Left lung (tissue), 10 donors: ENCODE data around the gene RCOR3. TPM values are rescaled to one million over a fixed set of nuclear protein-coding genes. Genes with fewer than 3 reads are reported as not detected.

Source experiments
- ATAC-seq: fragments of 200-7000 bp; cut with Tn5 transposase; one replicate; pipeline ENCODE4 v1.9.1; 2020; ENCODE audit warnings: moderate library complexity
- DNase-seq, 4 donors: peaks; one replicate each; pipeline ENCODE4 v3.0.0-alpha.2; 2013 to 2020
- H3K27ac ChIP-seq, 2 donors: fragments of 200-600 bp; sonication (generic) in 1 of 2; one replicate each; pipeline versions ENCODE4 v1.5.0 to v1.8.0; 2020 to 2021
- H3K27me3 ChIP-seq, 2 donors: fragments of 200-600 bp; sonication (generic) in 1 of 2; one replicate each; pipeline versions ENCODE4 v1.5.0 to v1.8.0; 2020 to 2021
- H3K36me3 ChIP-seq, 2 donors: fragments of 200-600 bp; sonication (generic) in 1 of 2; one replicate each; pipeline versions ENCODE4 v1.5.0 to v1.8.0; 2020 to 2021
- H3K4me1 ChIP-seq, 2 donors: fragments of 200-600 bp; one replicate each; pipeline ENCODE4 v1.8.0; 2021
- H3K4me3 ChIP-seq, 2 donors: fragments of 200-600 bp; sonication (generic) in 1 of 2; one replicate each; pipeline versions ENCODE4 v1.5.0 to v1.8.0; 2020 to 2021; ENCODE audit warnings: mild to moderate bottlenecking in 1 of 2
- H3K9me3 ChIP-seq, 2 donors: fragments of 200-600 bp; sonication (generic) in 1 of 2; one replicate each; pipeline versions ENCODE4 v1.5.0 to v1.8.0; 2020 to 2021
- intact Hi-C, 2 donors: fragments of 100-400 bp; cut with DNase I; formaldehyde crosslinking; loops; one replicate each; pipeline versions ENCODE4 v1.11.2 to v1.14.2; 2022
- polyA plus RNA-seq, 6 donors: library from polyadenylated mRNA; unstranded; fragments of 120-200 nt; gene quantifications; one replicate each; pipeline ENCODE4 v1.2.1, GENCODE V29; 2013; ENCODE audit not compliant: insufficient read length in 6 of 6
- total RNA-seq, 2 donors: library from RNA; stranded (reverse); fragmentation: NEBNext Ultra II Directional; extraction: Animal tissue kit (Norgen Biotek cat#: 25700); gene quantifications; one replicate each; pipeline ENCODE4 v1.2.1, GENCODE V29; 2021
- TF ChIP-seq, protein P1 (sequence below), 2 donors: fragments of 200-600 bp; sonication (generic) in 1 of 2; IDR thresholded peaks; one replicate each; pipeline versions ENCODE4 v1.5.0 to v1.8.0; 2021; ENCODE audit warnings: antibody characterized with exemption in 2 of 2
- donor health status: DM: no; HTN: yes; CAD: no.
- donor health status: DM: no; HTN: no; CAD: no.

Gene RCOR3
- total and polyA plus RNA-seq, 8 donors = 44.5 to 113 (median 95.0) TPM

- no peaks in the 10 kb centered on the region for H3K9me3 ChIP-seq
- H3K27me3 ChIP-seq = no peaks in the 10 kb centered on the region
- DNase-seq (no peak), ATAC-seq (no peak)
- intact Hi-C loops = no loop called here
- TF ChIP-seq, protein P1, sequence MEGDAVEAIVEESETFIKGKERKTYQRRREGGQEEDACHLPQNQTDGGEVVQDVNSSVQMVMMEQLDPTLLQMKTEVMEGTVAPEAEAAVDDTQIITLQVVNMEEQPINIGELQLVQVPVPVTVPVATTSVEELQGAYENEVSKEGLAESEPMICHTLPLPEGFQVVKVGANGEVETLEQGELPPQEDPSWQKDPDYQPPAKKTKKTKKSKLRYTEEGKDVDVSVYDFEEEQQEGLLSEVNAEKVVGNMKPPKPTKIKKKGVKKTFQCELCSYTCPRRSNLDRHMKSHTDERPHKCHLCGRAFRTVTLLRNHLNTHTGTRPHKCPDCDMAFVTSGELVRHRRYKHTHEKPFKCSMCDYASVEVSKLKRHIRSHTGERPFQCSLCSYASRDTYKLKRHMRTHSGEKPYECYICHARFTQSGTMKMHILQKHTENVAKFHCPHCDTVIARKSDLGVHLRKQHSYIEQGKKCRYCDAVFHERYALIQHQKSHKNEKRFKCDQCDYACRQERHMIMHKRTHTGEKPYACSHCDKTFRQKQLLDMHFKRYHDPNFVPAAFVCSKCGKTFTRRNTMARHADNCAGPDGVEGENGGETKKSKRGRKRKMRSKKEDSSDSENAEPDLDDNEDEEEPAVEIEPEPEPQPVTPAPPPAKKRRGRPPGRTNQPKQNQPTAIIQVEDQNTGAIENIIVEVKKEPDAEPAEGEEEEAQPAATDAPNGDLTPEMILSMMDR (IDR thresholded peaks at IDR 0.05) = no peak
- peaks cover 0 to 24% of the 10 kb centered on the region in 2 donors for H3K36me3 ChIP-seq
- H3K4me3 ChIP-seq = no peak overlapping the region
- H3K27ac ChIP-seq = no peak overlapping the region
- H3K4me1 ChIP-seq = peaks cover 0 to 9% of the 10 kb centered on the region in 2 donors
These were observed 8.2 kb downstream of the RCOR3 start for GRCh38 chr1:211267204-211267857.

GRCh38 chr1:211279340-211279739, 20.2 kb downstream of the RCOR3 start:
- no peak overlapping the region for H3K27ac ChIP-seq
- H3K9me3 ChIP-seq = no peaks in the 10 kb centered on the region
- no peaks in the 10 kb centered on the region for H3K27me3 ChIP-seq
- no peak for ATAC-seq
- DNase-seq = no peak
- H3K36me3 ChIP-seq = peaks cover 0 to 81% of the 10 kb centered on the region in 2 donors
- no peak overlapping the region for H3K4me3 ChIP-seq
- intact Hi-C loops = no loop called here
- TF ChIP-seq, protein P1 (IDR thresholded peaks at IDR 0.05) = no peak
- H3K4me1 ChIP-seq = no peaks in the 10 kb centered on the region

- ATAC-seq (no peak), DNase-seq (no peak)
- Histone ChIP-seq H3K27ac (no peak overlapping the region), H3K4me1 (no peaks in the 10 kb centered on the region), H3K27me3 (no peaks in the 10 kb centered on the region), H3K9me3 (no peaks in the 10 kb centered on the region), H3K36me3 (peaks cover 0 to 94% of the 10 kb centered on the region in 2 donors), H3K4me3 (no peak overlapping the region)
- TF ChIP-seq, protein P1 (IDR thresholded peaks at IDR 0.05) = no peak
- intact Hi-C loops = no loop called here
These were observed 21.7 kb downstream of the RCOR3 start for GRCh38 chr1:211280910-211281309.

GRCh38 chr1:211281320-211282022, 22.3 kb downstream of the RCOR3 start:
- intact Hi-C loops = no loop called here
- DNase-seq (no peak), ATAC-seq (no peak)
- no peaks in the 10 kb centered on the region for H3K27me3 ChIP-seq
- H3K36me3 ChIP-seq = peaks cover 0 to 94% of the 10 kb centered on the region in 2 donors
- no peaks in the 10 kb centered on the region for H3K9me3 ChIP-seq
- H3K27ac ChIP-seq = no peak overlapping the region
- TF ChIP-seq, protein P1 (IDR thresholded peaks at IDR 0.05) = no peak
- no peaks in the 10 kb centered on the region for H3K4me1 ChIP-seq
- no peak overlapping the region for H3K4me3 ChIP-seq

DNA sequence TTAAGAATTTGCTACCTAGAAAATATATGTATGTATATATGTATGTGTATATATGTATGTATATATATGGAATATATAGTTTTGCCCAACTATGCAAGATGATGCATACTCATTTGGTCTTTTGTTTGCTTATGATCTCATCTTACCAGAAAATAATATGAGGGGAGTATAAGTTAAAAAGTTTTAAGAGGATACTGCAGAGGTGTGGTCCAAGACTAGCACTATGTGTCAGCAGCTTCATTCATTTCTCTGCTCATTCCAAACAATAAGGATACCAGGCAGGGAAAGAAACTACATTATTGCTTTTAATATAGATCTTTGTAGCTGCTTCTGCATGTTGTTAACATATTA, 22.8 kb downstream of the RCOR3 start:
- no peaks in the 10 kb centered on the region for H3K9me3 ChIP-seq
- intact Hi-C loops = no loop called here
- ATAC-seq (no peak), DNase-seq (no peak)
- H3K27me3 ChIP-seq = no peaks in the 10 kb centered on the region
- H3K36me3 ChIP-seq = peaks cover 0 to 90% of the 10 kb centered on the region in 2 donors
- H3K4me1 ChIP-seq = no peaks in the 10 kb centered on the region
- H3K4me3 ChIP-seq = no peak overlapping the region
- TF ChIP-seq, protein P1 (IDR thresholded peaks at IDR 0.05) = no peak
- H3K27ac ChIP-seq = no peak overlapping the region
